ENCODE results near the gene MAP3K3.

GRCh38 chr17:63646488-63646806 is 24.2 kb downstream of the MAP3K3 start:
- no peak for TF ChIP-seq CTCF (conservative IDR thresholded peaks at IDR 0.05 in 1 of 2, IDR thresholded peaks at IDR 0.05 in 1 of 2; ENCODE audit: extremely low read depth in 1 of 2, insufficient read depth in 1 of 2, low read depth in 1 of 2, low read length in 2 of 2)
- no peak for TF ChIP-seq EZH2 (IDR thresholded peaks at IDR 0.05; ENCODE audit: borderline replicate concordance, low read length)
